ENCODE results near the gene ITPK1.

The ITPK1 gene

GRCh38 chr14:92963301-92964123, 152.2 kb downstream of the ITPK1 start:
- Histone ChIP-seq H3K36me3 (ENCODE audit: control insufficient read depth in 1 of 2, insufficient read depth in 2 of 2, low read depth in 1 of 2, low read length in 2 of 2) (peaks cover 8 to 13% of the 10 kb centered on the region in 2 experiments), H3K4me3 (ENCODE audit: insufficient read depth in 1 of 2, low read depth in 1 of 2, low read length in 2 of 2) (no peak overlapping the region), H3K4me2 (ENCODE audit: low read length, poor library complexity, severe bottlenecking) (no peak overlapping the region), H3K4me1 (ENCODE audit: control insufficient read depth, insufficient read depth, low read depth, low read length) (peaks cover 16% of the 10 kb centered on the region), H2BK12ac (ENCODE audit: low read length in 2 of 2) (no peak overlapping the region), H2AFZ (ENCODE audit: low read depth, low read length) (no peak overlapping the region), H3K4ac (ENCODE audit: low read depth in 1 of 2, low read length in 2 of 2) (no peak overlapping the region), H4K91ac (ENCODE audit: low read length) (no peak overlapping the region), H2BK5ac (ENCODE audit: low read depth, low read length, poor library complexity, severe bottlenecking) (no peak overlapping the region), H3K27ac (ENCODE audit: low read length, poor library complexity, severe bottlenecking) (no peak overlapping the region), H3K14ac (ENCODE audit: low read length in 2 of 2) (no peak overlapping the region), H3K9ac (ENCODE audit: low read length) (no peak overlapping the region), H3K27me3 (ENCODE audit: control insufficient read depth in 1 of 2, insufficient read depth in 1 of 2, low read length in 2 of 2) (no peaks in the 10 kb centered on the region), H2BK120ac (ENCODE audit: low read depth, low read length) (no peak overlapping the region), H3K23ac (ENCODE audit: low read length in 2 of 2) (no peak overlapping the region), H2AK5ac (ENCODE audit: low read length, severe bottlenecking) (no peak overlapping the region), H2BK15ac (ENCODE audit: low read depth, poor library complexity, severe bottlenecking) (no peak overlapping the region), H3K18ac (ENCODE audit: low read depth in 1 of 2, low read length in 2 of 2) (no peak overlapping the region), H3K9me3 (ENCODE audit: control insufficient read depth, low read length) (no peaks in the 10 kb centered on the region), H3K79me1 (replicated peaks; ENCODE audit: low read length, poor library complexity, severe bottlenecking) (peaks cover 3% of the 10 kb centered on the region), H4K8ac (ENCODE audit: low read length) (no peak overlapping the region)
- DNase-seq: no peak
- 81% methylated on average over 12 of the region's 14 CpGs for WGBS

GRCh38 chr14:92962831-92963095, 153.0 kb downstream of the ITPK1 start:
- H3K27me3 ChIP-seq (ENCODE audit: control insufficient read depth in 1 of 2, insufficient read depth in 1 of 2, low read length in 2 of 2): no peaks in the 10 kb centered on the region

GRCh38 chr14:92962031-92962830, 153.5 kb downstream of the ITPK1 start:
- H3K14ac ChIP-seq (ENCODE audit: low read length in 2 of 2): no peak overlapping the region
- H3K18ac ChIP-seq (ENCODE audit: low read depth in 1 of 2, low read length in 2 of 2): no peak overlapping the region
- H2BK5ac ChIP-seq (ENCODE audit: low read depth, low read length, poor library complexity, severe bottlenecking): no peak overlapping the region
- H3K4me1 ChIP-seq (ENCODE audit: control insufficient read depth, insufficient read depth, low read depth, low read length): peaks cover 16% of the 10 kb centered on the region
- no peak overlapping the region for H3K9ac ChIP-seq (ENCODE audit: low read length)
- H3K4ac ChIP-seq (ENCODE audit: low read depth in 1 of 2, low read length in 2 of 2): no peak overlapping the region
- no peak overlapping the region for H2AK5ac ChIP-seq (ENCODE audit: low read length, severe bottlenecking)
- no peaks in the 10 kb centered on the region for H3K9me3 ChIP-seq (ENCODE audit: control insufficient read depth, low read length)
- no peak overlapping the region for H3K4me3 ChIP-seq (ENCODE audit: insufficient read depth in 1 of 2, low read depth in 1 of 2, low read length in 2 of 2)
- peaks cover 21 to 25% of the 10 kb centered on the region in 2 experiments for H3K36me3 ChIP-seq (ENCODE audit: control insufficient read depth in 1 of 2, insufficient read depth in 2 of 2, low read depth in 1 of 2, low read length in 2 of 2)
- H2AFZ ChIP-seq (ENCODE audit: low read depth, low read length): no peak overlapping the region
- H2BK120ac ChIP-seq (ENCODE audit: low read depth, low read length): no peak overlapping the region
- DNase-seq: no peak
- 94% methylated on average over 20 of the region's 20 CpGs for WGBS
- H3K23ac ChIP-seq (ENCODE audit: low read length in 2 of 2): no peak overlapping the region
- H3K27me3 ChIP-seq (ENCODE audit: control insufficient read depth in 1 of 2, insufficient read depth in 1 of 2, low read length in 2 of 2): no peaks in the 10 kb centered on the region
- peaks cover 2% of the 10 kb centered on the region for H3K79me1 ChIP-seq (replicated peaks; ENCODE audit: low read length, poor library complexity, severe bottlenecking)
- no peak overlapping the region for H4K8ac ChIP-seq (ENCODE audit: low read length)
- no peak overlapping the region for H3K27ac ChIP-seq (ENCODE audit: low read length, poor library complexity, severe bottlenecking)
- H4K91ac ChIP-seq (ENCODE audit: low read length): no peak overlapping the region
- no peak overlapping the region for H2BK12ac ChIP-seq (ENCODE audit: low read length in 2 of 2)
- no peak overlapping the region for H2BK15ac ChIP-seq (ENCODE audit: low read depth, poor library complexity, severe bottlenecking)
- H3K4me2 ChIP-seq (ENCODE audit: low read length, poor library complexity, severe bottlenecking): no peak overlapping the region

More at GRCh38 chr14:92962831-92963095, 153.0 kb downstream of the ITPK1 start:
- DNase-seq: no peak
- Histone ChIP-seq H2AK5ac (ENCODE audit: low read length, severe bottlenecking) (no peak overlapping the region), H2AFZ (ENCODE audit: low read depth, low read length) (no peak overlapping the region), H2BK15ac (ENCODE audit: low read depth, poor library complexity, severe bottlenecking) (no peak overlapping the region), H3K27ac (ENCODE audit: low read length, poor library complexity, severe bottlenecking) (no peak overlapping the region), H3K79me1 (replicated peaks; ENCODE audit: low read length, poor library complexity, severe bottlenecking) (peaks cover 2% of the 10 kb centered on the region), H3K14ac (ENCODE audit: low read length in 2 of 2) (no peak overlapping the region), H3K4ac (ENCODE audit: low read depth in 1 of 2, low read length in 2 of 2) (no peak overlapping the region), H2BK12ac (ENCODE audit: low read length in 2 of 2) (no peak overlapping the region), H3K4me3 (ENCODE audit: insufficient read depth in 1 of 2, low read depth in 1 of 2, low read length in 2 of 2) (no peak overlapping the region), H3K9me3 (ENCODE audit: control insufficient read depth, low read length) (no peaks in the 10 kb centered on the region), H2BK120ac (ENCODE audit: low read depth, low read length) (no peak overlapping the region), H4K8ac (ENCODE audit: low read length) (no peak overlapping the region), H2BK5ac (ENCODE audit: low read depth, low read length, poor library complexity, severe bottlenecking) (no peak overlapping the region), H3K9ac (ENCODE audit: low read length) (no peak overlapping the region), H4K91ac (ENCODE audit: low read length) (no peak overlapping the region), H3K36me3 (ENCODE audit: control insufficient read depth in 1 of 2, insufficient read depth in 2 of 2, low read depth in 1 of 2, low read length in 2 of 2) (peaks cover 16 to 20% of the 10 kb centered on the region in 2 experiments), H3K4me2 (ENCODE audit: low read length, poor library complexity, severe bottlenecking) (no peak overlapping the region), H3K23ac (ENCODE audit: low read length in 2 of 2) (no peak overlapping the region), H3K18ac (ENCODE audit: low read depth in 1 of 2, low read length in 2 of 2) (no peak overlapping the region), H3K4me1 (ENCODE audit: control insufficient read depth, insufficient read depth, low read depth, low read length) (peaks cover 16% of the 10 kb centered on the region)
- 94% methylated on average over 11 of the region's 11 CpGs for WGBS

GRCh38 chr14:92961567-92961855, 154.2 kb downstream of the ITPK1 start:
- WGBS: 91% methylated on average over 7 of the region's 7 CpGs
- DNase-seq: no peak
- Histone ChIP-seq H3K4me2 (ENCODE audit: low read length, poor library complexity, severe bottlenecking) (no peak overlapping the region), H2BK120ac (ENCODE audit: low read depth, low read length) (no peak overlapping the region), H2BK15ac (ENCODE audit: low read depth, poor library complexity, severe bottlenecking) (no peak overlapping the region), H2BK12ac (ENCODE audit: low read length in 2 of 2) (no peak overlapping the region), H2AK5ac (ENCODE audit: low read length, severe bottlenecking) (no peak overlapping the region), H3K27ac (ENCODE audit: low read length, poor library complexity, severe bottlenecking) (no peak overlapping the region), H3K9ac (ENCODE audit: low read length) (no peak overlapping the region), H3K9me3 (ENCODE audit: control insufficient read depth, low read length) (no peaks in the 10 kb centered on the region), H2BK5ac (ENCODE audit: low read depth, low read length, poor library complexity, severe bottlenecking) (no peak overlapping the region), H3K27me3 (ENCODE audit: control insufficient read depth in 1 of 2, insufficient read depth in 1 of 2, low read length in 2 of 2) (no peaks in the 10 kb centered on the region), H4K91ac (ENCODE audit: low read length) (no peak overlapping the region), H3K4me3 (ENCODE audit: insufficient read depth in 1 of 2, low read depth in 1 of 2, low read length in 2 of 2) (no peak overlapping the region), H3K14ac (ENCODE audit: low read length in 2 of 2) (no peak overlapping the region), H2AFZ (ENCODE audit: low read depth, low read length) (no peak overlapping the region), H3K18ac (ENCODE audit: low read depth in 1 of 2, low read length in 2 of 2) (no peak overlapping the region), H3K4ac (ENCODE audit: low read depth in 1 of 2, low read length in 2 of 2) (no peak overlapping the region), H3K23ac (ENCODE audit: low read length in 2 of 2) (no peak overlapping the region), H3K36me3 (ENCODE audit: control insufficient read depth in 1 of 2, insufficient read depth in 2 of 2, low read depth in 1 of 2, low read length in 2 of 2) (peaks cover 26 to 31% of the 10 kb centered on the region in 2 experiments), H3K79me1 (replicated peaks; ENCODE audit: low read length, poor library complexity, severe bottlenecking) (peaks cover 2% of the 10 kb centered on the region), H3K4me1 (ENCODE audit: control insufficient read depth, insufficient read depth, low read depth, low read length) (peaks cover 16% of the 10 kb centered on the region), H4K8ac (ENCODE audit: low read length) (no peak overlapping the region)

Measured in mesenchymal stem cell (in vitro differentiated cells and primary cell).